HepG2 (cell line): ENCODE data around the gene TUBB4B. TPM values are rescaled to one million over a fixed set of nuclear protein-coding genes. Genes with fewer than 3 reads are reported as not detected.
A peak's percentile ranks its signal among the peaks of the same experiment; 100 is the strongest.

Experiments used
- AGO2 ChIP-seq: fragments of 200-400 bp; formaldehyde crosslinking; optimal IDR thresholded peaks from 2 replicates; pipeline ENCODE3; 2017; ENCODE audit warnings: mild to moderate bottlenecking, low read depth, low read length, moderate library complexity
- ETV6 ChIP-seq: sonication (generic); formaldehyde crosslinking; conservative IDR thresholded peaks from 2 replicates; pipeline ENCODE4 v1.4.0; 2020; ENCODE audit warnings: missing genetic modification reagents
- FOXO1 ChIP-seq: sonication (generic); formaldehyde crosslinking; IDR thresholded peaks from 2 replicates; pipeline ENCODE4 v1.4.0; 2020; ENCODE audit warnings: missing genetic modification reagents
- KDM5B ChIP-seq: sonication (generic); formaldehyde crosslinking; IDR thresholded peaks from 2 replicates; pipeline ENCODE4 v1.4.0; 2020; ENCODE audit warnings: missing genetic modification reagents, mild to moderate bottlenecking, borderline replicate concordance
- KLF13 ChIP-seq: sonication (generic); formaldehyde crosslinking; IDR thresholded peaks from 2 replicates; pipeline ENCODE4 v1.4.0; 2020; ENCODE audit warnings: mild to moderate bottlenecking, missing genetic modification reagents
- MAFG ChIP-seq: sonication (generic); formaldehyde crosslinking; IDR thresholded peaks from 2 replicates; pipeline ENCODE4 v1.5.1; 2020; ENCODE audit warnings: mild to moderate bottlenecking, missing genetic modification reagents
- MLLT10 ChIP-seq: sonication (generic); formaldehyde crosslinking; IDR thresholded peaks from 2 replicates; pipeline ENCODE4 v1.4.0; 2020; ENCODE audit warnings: missing genetic modification reagents
- MXD3 ChIP-seq: IDR thresholded peaks from 2 replicates; pipeline ENCODE4 v1.6.1; 2016; ENCODE audit warnings: mild to moderate bottlenecking, missing biosample characterization, missing genetic modification reagents
- PAF1 ChIP-seq: IDR thresholded peaks from 2 replicates; pipeline ENCODE4 v1.6.1; 2016; ENCODE audit warnings: missing genetic modification reagents, missing compliant biosample characterization
- RARG ChIP-seq: sonication (generic); formaldehyde crosslinking; IDR thresholded peaks from 2 replicates; pipeline ENCODE4 v1.4.0; 2020; ENCODE audit warnings: low read depth, mild to moderate bottlenecking, missing genetic modification reagents
- RNF219 ChIP-seq: sonication (generic); formaldehyde crosslinking; IDR thresholded peaks from 2 replicates; pipeline ENCODE4 v1.5.0; 2020; ENCODE audit warnings: mild to moderate bottlenecking, missing genetic modification reagents
- SMC3 ChIP-seq: IDR thresholded peaks from 2 replicates; pipeline ENCODE4 v1.6.1; 2011; ENCODE audit warnings: low read length, improper control_type of control experiment
- SRSF4 ChIP-seq: fragments of 200-400 bp; formaldehyde crosslinking; IDR thresholded peaks from one replicate; pipeline ENCODE4 v1.6.1; 2018; ENCODE audit warnings: mild to moderate bottlenecking, low read depth, low read length, moderate library complexity; ENCODE audit not compliant: poor library complexity, severe bottlenecking
- SYNCRIP ChIP-seq: fragments of 200-400 bp; formaldehyde crosslinking; IDR thresholded peaks from 2 replicates; pipeline ENCODE4 v1.6.1; 2018; ENCODE audit warnings: mild to moderate bottlenecking, low read depth, low read length; ENCODE audit not compliant: insufficient read depth
- TAF15 ChIP-seq: fragments of 200-400 bp; formaldehyde crosslinking; IDR thresholded peaks from one replicate; pipeline ENCODE4 v1.6.1; 2018; ENCODE audit warnings: mild to moderate bottlenecking, low read depth, low read length; ENCODE audit not compliant: poor library complexity, severe bottlenecking
- ZBTB39 ChIP-seq: sonication (generic); formaldehyde crosslinking; IDR thresholded peaks from 2 replicates; pipeline ENCODE4 v1.5.0; 2020; ENCODE audit warnings: missing genetic modification reagents
- ZFP82 ChIP-seq: sonication (generic); formaldehyde crosslinking; IDR thresholded peaks from 2 replicates; pipeline ENCODE4 v1.5.1; 2020; ENCODE audit warnings: mild to moderate bottlenecking, missing genetic modification reagents, borderline replicate concordance
- ZKSCAN1 ChIP-seq: fragments of 150-350 bp; IDR thresholded peaks from 2 replicates; pipeline ENCODE4 v1.6.1; 2014; ENCODE audit warnings: low read length
- ZNF329 ChIP-seq: sonication (generic); formaldehyde crosslinking; IDR thresholded peaks from 2 replicates; pipeline ENCODE4 v1.9.0; 2021; ENCODE audit warnings: low read depth, mild to moderate bottlenecking, missing genetic modification reagents
- ZNF552 ChIP-seq: sonication (generic); formaldehyde crosslinking; IDR thresholded peaks from 2 replicates; pipeline ENCODE4 v1.9.0; 2022; ENCODE audit warnings: missing genetic modification reagents, mild to moderate bottlenecking, borderline replicate concordance
- ZNF574 ChIP-seq: sonication (generic); formaldehyde crosslinking; IDR thresholded peaks from 2 replicates; pipeline ENCODE4 v1.4.0; 2020; ENCODE audit warnings: missing genetic modification reagents
- polyA plus RNA-seq, 8 experiments: library from polyadenylated mRNA; depleted of rRNA in 3 of 8; stranded (reverse) in 7 of 8; unstranded in 1 of 8; fragments of >200 nt; fragmentation: Illumina TruSeq in 4 of 8; extraction: Trizol in 4 of 8; gene quantifications; 2 replicates each; pipeline versions ENCODE4 v1.2.1 to v1.2.3, GENCODE V29; 2011 to 2016; ENCODE audit warnings: low read depth in 4 of 8, missing spikeins in 1 of 8, mixed read lengths in 1 of 8; ENCODE audit not compliant: insufficient read depth in 1 of 8
- total RNA-seq, 5 experiments: library from RNA; depleted of rRNA; stranded (reverse); fragments of >200 nt; fragmentation: Illumina TruSeq; extraction: Trizol; gene quantifications; 2 replicates each; pipeline ENCODE4 v1.2.3, GENCODE V29; 2016; ENCODE audit warnings: low read depth in 1 of 5

TUBB4B gene
- total and polyA plus RNA-seq, 2 of the 13 experiments (the other 11 are each of a cell fraction or from before 2014, with no cell fraction given) = 182 to 412 TPM

- TF ChIP-seq ZNF574 (CRISPR knock-in tag) = peak; percentile 72
- peak; percentile 72 for TF ChIP-seq AGO2
- TF ChIP-seq ZFP82 (CRISPR knock-in tag) = peak; percentile 96
- no peak for TF ChIP-seq ZNF552 (CRISPR knock-in tag)
- TF ChIP-seq RNF219 (CRISPR knock-in tag) = no peak
- TF ChIP-seq RARG = no peak
- TF ChIP-seq MXD3 (CRISPR knock-in tag) = peak; percentile 67
- 0 out of 2 replicates have a peak, but pooled peaks have one; percentile 33 for TF ChIP-seq KLF13 (CRISPR knock-in tag)
- no peak; the same call in 1 of the 2 replicates for TF ChIP-seq ZBTB39 (CRISPR knock-in tag)
- TF ChIP-seq SMC3 = no peak
- TF ChIP-seq MAFG (CRISPR knock-in tag) = no peak
- no peak for TF ChIP-seq MLLT10 (CRISPR knock-in tag)
- TF ChIP-seq PAF1 (CRISPR knock-in tag) = 0 out of 2 replicates have a peak, but pooled peaks have one; percentile 18
- no peak for TF ChIP-seq SYNCRIP
- peak; percentile 57 for TF ChIP-seq TAF15
- TF ChIP-seq KDM5B (CRISPR knock-in tag) = no peak; the same call in 1 of the 2 replicates
- TF ChIP-seq ZNF329 = 0 out of 2 replicates have a peak, but pooled peaks have one; percentile 24
- TF ChIP-seq ZKSCAN1 = no peak
- TF ChIP-seq SRSF4 = no peak
- TF ChIP-seq ETV6 (CRISPR knock-in tag) = no peak
- no peak for TF ChIP-seq FOXO1
Observed at GRCh38 chr9:137229903-137230704, 11.0 kb upstream of the TUBB4B start (continued).
